NCI-H748 (cell line): ENCODE data around the gene ALDH3A1.
A peak's percentile ranks its signal among the peaks of the same experiment; 100 is the strongest.

ENCODE experiments used
- DNase-seq: peaks from one replicate; lab custom pipeline; 2025; ENCODE audit not compliant: unreplicated experiment; lab: John Stamatoyannopoulos, UW

ALDH3A1 gene

DNA sequence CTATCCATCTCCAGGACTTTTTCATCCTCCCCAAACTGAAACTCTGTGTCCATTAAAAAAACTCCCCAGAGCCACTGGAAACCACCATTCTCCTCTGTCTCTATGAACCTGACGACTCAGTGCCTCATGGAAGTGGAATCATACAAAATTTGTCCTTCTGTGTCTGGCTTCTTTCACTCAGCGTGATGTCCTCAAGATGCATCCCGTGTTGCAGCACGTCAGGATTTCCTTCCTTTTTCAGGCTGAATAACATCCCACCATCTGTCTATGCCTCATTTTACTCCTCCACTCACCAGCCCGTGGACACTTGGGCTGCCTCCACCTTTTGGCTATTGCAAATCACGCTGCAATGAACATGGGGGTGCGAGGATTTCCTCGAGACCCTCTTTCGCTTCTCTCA, 12.6 kb upstream of the ALDH3A1 start:
- no peak for DNase-seq

GRCh38 chr17:19759568-19760549, 11.8 kb upstream of the ALDH3A1 start:
- DNase-seq = no peak

- no peak for DNase-seq
These were observed 9.6 kb upstream of the ALDH3A1 start for GRCh38 chr17:19757536-19758180.

DNA sequence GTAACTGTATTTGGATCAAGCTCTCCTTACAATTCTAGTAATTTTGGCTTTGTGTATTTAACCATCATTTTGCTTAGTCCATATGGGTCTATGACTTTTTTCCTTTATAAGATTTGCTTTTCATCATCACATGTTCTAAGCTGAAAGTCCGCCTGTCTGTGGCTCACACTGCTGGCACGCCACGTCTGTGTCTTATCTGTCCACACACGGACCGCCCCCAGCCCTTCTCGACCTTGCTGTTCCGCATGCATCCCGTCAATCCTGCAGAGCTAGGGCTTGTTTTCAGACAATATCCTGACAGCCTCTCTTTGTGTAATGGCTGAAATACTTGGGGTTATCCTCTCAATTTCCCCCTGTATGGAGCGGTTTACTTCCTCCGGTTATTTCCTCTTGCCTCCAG, 8.4 kb upstream of the ALDH3A1 start:
- DNase-seq = no peak

GRCh38 chr17:19755821-19756510, 7.9 kb upstream of the ALDH3A1 start:
- no peak for DNase-seq

GRCh38 chr17:19755392-19755791, 7.3 kb upstream of the ALDH3A1 start:
- no peak for DNase-seq

- DNase-seq = peak; percentile 59
These were observed 5.8 kb upstream of the ALDH3A1 start for GRCh38 chr17:19753661-19754463.

- no peak for DNase-seq
These were observed 5.0 kb upstream of the ALDH3A1 start for GRCh38 chr17:19753051-19753509.

DNA sequence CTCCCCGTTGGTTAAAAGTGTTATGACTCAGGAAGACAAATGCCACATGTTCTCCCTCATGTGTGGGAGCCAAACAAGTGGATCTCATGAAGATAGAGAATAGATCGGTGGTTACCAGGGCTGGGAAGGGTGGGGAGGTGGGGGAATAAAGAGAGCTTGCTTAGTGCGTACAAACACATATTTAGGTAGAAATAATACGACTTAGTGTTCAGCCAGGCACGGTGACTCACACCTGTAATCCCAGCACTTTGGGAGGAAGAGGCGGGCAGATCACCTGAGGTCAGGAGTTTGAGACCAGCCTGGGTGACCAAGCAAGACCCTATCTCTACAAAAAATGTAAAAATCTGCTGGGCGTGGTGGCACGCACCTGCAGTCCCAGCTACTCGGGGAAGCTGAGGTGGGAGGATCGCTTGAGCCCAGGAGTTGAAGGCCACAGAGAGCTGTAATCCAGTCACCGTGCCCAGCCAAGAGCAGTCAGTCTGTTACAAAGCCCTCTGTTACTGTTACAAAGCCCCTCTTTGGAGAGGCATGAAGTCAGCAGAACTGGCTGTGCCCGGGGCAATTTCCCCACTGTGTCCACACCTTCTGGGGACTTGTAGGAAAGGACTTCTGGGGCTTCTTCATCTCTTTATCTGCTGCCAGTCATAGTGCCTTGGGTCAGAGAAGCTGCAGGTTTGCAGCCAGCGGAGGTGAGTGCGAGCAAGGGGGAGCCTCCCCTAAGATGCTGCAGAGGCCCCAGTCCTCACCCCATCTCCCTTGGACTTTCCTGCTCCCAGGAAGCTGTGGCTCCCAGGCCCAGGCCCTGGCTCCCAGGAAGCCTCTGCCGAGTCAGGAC, 4.3 kb upstream of the ALDH3A1 start:
- no peak for DNase-seq

- DNase-seq = no peak
These were observed 2.7 kb upstream of the ALDH3A1 start for GRCh38 chr17:19750835-19751234.

DNA sequence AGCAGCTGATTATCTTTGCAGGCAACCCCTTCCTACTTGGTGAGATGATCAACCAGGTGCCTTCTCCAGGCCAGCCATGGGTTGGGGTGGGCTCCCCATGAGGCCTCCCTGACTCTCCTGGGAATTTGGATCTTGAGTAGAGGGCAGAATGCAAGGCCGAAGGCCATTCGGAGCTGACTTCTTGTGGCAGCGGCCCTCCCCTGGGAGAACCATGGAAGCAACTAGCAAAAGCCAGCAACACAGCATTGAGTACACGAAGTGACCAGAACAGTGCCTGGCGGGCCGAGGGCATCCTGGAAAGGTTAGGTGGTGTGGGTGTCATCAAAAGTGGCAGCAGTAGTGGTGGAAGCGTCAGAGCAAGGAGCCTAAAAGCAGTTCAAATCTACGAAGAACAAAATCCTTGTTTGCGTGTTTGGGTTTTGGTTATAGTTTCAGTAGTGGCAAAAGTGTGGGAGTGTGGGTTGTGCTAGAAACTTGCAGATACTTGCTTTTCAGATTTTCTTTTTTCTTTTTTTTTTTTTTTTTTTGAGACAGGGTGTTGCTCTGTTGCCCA, 2.0 kb upstream of the ALDH3A1 start:
- DNase-seq = no peak

GRCh38 chr17:19748807-19749193, 702 bp upstream of the ALDH3A1 start:
- DNase-seq = peak; percentile 34

DNA sequence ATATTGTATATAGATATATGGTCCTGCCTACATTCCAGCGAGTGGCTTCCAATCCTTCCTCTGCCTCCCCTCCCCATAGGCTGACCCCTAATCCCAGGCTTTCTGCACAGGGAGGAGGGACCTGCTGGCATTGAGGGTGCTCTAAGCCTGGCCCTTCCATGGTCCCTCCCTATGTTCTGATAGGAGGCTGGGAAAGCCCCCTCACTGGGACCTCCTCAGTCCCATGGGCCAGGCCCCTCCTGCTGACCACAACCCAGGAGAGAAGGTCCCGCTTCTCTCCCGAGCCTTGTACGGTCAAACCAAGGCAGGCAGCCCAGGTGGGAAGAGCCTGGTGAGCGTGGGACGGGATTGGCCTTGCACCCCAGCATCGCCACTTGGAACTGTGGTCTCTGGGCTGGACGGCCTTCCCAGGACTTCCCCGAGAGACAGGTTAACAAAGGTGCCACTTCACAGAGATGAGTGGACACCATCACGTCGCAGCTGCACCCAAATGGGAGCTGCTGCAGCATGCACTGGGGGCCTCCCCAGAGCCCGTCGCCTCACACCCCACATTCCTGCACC, 859 bp downstream of the ALDH3A1 start:
- no peak for DNase-seq

DNA sequence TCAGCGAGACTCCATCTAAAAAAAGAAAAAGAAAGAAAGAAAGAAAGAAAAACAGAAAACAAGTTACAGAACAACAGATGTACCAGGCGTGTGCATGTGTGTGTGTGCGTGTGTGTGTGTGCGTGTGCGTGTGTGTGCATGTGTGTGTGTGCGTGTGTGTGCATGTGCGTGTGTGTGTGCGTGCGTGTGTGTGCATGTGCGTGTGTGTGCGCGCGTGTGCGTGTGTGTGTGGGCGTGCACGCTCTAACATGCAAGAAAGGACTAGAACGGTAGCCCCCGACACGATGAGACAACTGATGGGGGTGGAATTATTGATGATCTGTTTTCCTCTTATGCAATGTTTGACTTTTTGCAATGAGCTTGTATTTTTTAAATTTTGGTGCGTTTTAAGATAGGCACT, 1.6 kb downstream of the ALDH3A1 start:
- no peak for DNase-seq

DNA sequence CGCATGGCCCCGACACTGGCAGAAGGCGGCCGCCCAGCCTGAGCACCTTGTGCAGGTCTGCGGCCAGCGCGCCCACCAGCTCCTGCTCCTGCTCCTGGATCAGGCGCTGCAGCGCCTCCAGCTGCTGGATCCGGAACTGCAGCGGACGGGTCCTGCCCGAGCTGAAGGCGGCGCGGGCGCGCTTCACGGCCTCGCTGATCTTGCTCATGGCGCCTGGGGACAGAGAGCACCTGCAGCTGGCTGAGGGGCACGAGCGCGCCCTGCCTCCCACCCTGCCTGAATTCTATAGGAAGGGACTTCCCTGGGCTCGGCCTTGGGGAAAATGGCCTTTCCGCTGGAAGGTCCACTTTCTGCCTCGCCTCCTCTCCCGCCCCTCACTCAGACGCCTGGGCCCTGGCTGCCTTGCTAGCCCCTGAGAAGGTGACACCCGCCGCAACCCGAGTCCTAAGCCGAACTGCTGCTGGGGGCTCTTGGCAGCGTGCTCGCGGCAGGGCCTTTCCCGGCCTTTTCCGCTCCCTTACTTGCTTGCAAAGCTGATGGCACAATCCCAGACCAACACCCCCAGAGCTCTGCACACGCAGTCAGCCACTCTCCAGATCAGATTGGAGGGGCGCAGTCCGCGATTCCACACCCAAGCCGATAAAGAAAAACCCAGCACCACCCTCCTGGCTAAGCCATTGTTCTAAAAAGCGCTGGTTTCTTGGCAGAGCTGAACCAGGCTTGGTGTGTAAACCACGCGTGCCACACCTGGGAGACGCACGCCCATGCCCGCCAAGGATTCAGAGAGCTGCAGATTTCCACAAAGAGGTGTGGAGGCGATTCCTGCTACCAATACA, 3.0 kb downstream of the ALDH3A1 start:
- peak; percentile 72 for DNase-seq

DNA sequence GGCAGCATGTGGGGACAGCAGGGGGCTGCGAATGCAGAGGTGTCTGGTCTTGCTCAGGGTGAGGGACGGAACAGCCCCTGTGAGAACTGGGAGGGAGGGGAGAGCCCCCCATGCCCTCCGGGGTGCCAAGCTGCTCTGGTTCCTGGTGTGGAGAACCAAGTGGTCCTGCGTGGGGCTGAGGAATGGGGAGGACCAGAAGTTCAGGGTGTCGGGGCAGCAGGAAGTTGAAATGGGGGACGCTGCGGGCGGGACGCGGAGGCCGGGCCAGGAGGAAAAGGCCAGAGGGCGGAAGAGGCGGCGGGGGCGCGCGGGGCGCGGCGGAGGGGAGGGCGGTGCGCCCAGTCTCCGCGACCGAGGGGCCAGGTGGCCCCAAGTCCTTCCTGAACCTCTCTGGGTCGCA, 3.6 kb downstream of the ALDH3A1 start:
- DNase-seq = no peak

DNA sequence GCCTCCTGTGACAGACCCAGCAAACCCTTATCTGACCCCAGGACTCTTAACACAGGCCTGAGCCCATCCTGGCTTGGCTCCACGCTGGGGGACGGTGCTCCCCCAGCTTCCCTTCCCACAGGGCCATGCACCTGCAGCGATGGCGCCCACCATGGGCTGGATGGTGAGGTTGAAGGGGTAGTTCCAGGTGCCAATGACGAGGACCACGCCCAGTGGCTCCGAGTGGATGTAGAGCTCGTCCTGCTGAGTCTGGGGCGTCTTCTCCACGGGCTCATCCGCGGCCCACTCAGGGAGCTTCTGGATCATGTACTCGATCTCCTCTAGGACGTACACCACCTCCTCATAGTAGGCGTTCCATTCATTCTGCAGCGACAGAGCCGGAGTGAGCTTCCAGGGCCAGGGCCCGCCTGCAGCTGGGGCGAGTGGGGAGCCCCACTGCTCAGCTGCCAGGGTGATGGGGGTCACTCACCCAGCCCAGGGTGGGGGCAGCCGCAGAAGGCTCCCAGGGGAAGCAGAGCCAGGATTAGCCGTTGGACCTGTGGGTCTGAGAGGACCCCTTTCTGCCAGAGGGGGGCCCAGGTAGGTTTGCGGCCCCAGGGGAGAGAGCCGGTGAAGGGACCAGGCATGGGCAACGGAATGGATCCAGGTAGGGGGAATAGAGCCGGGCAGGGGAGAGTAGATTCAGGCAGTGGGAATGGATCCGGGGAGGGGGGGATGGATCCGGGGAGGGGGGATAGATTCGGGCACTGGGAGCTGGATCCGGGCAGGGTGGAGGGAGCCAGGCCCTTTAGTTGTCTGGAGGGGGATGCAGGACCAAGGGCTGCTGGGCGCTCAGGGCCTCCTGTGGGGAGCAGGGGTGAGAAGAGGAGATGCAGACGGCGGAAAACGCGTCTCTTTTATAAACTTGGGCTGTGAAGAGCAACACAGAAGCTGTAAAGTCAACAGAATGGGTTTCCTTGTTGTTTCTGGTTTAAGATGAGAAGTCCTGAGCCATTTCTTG, 4.7 kb downstream of the ALDH3A1 start:
- DNase-seq = no peak
